Measurements from ENCODE around the gene C9. TPM values are rescaled to one million over a fixed set of nuclear protein-coding genes. Genes with fewer than 3 reads are reported as not detected.

Gene C9
- total RNA-seq, 4 donors from 2014 or later: not detected

DNA sequence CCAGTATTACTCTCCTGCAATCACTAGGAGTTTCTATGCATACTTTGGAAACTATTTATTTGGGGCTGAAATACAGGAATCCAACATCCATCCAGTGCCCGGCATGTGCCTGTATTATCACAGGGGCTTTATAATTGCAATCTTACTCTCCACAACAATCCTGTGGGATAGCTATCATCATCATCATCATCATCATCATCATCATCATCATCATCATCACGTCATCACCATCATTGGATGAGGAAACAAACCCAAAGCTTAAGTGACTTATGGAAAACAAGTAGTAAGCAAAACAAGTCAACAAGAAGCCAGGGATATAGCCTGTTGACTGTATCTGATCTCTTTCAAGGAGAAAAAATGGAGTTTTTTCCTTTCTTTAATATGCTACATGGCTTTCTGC is 97.1 kb downstream of the C9 start:
- Histone ChIP-seq H3K27me3 (no peaks in the 10 kb centered on the region), H3K27ac (no peak overlapping the region), H3K4me3 (no peak overlapping the region), H3K36me3 (no peaks in the 10 kb centered on the region), H3K4me1 (no peaks in the 10 kb centered on the region), H3K9me3 (no peaks in the 10 kb centered on the region)
- no peak for TF ChIP-seq POLR2A (IDR thresholded peaks at IDR 0.05)
- TF ChIP-seq, protein P1, sequence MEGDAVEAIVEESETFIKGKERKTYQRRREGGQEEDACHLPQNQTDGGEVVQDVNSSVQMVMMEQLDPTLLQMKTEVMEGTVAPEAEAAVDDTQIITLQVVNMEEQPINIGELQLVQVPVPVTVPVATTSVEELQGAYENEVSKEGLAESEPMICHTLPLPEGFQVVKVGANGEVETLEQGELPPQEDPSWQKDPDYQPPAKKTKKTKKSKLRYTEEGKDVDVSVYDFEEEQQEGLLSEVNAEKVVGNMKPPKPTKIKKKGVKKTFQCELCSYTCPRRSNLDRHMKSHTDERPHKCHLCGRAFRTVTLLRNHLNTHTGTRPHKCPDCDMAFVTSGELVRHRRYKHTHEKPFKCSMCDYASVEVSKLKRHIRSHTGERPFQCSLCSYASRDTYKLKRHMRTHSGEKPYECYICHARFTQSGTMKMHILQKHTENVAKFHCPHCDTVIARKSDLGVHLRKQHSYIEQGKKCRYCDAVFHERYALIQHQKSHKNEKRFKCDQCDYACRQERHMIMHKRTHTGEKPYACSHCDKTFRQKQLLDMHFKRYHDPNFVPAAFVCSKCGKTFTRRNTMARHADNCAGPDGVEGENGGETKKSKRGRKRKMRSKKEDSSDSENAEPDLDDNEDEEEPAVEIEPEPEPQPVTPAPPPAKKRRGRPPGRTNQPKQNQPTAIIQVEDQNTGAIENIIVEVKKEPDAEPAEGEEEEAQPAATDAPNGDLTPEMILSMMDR (IDR thresholded peaks at IDR 0.05): no peak
- intact Hi-C loops (cut with DNase I; ENCODE audit: low total_unique reads): no loop called here
- DNase-seq: no peak

DNA sequence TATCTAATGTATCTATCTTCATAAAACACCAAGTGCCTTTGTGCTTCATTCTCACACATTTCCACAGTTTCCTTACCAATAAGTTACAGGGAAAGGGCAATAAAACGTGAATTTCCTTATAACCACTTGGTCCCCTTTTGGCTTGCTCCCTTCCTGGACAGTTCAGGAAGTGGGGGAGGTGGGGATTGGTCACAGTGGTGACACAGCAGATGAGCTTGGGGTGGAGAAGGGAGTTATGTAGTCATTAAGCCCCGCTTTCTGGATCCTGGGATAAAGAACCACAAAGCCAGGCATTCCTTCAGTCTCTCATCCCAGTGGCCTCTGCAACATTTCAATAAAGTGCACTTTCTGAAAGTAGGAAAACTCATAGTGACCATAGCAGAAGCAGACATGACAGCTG is 97.9 kb downstream of the C9 start:
- Histone ChIP-seq H3K4me3 (no peak overlapping the region), H3K36me3 (no peaks in the 10 kb centered on the region), H3K9me3 (no peaks in the 10 kb centered on the region), H3K27me3 (no peaks in the 10 kb centered on the region), H3K27ac (no peak overlapping the region), H3K4me1 (no peaks in the 10 kb centered on the region)
- no peak for DNase-seq
- TF ChIP-seq, protein P1 (IDR thresholded peaks at IDR 0.05): no peak
- TF ChIP-seq POLR2A (IDR thresholded peaks at IDR 0.05): no peak
- intact Hi-C loops (cut with DNase I; ENCODE audit: low total_unique reads): no loop called here

DNA sequence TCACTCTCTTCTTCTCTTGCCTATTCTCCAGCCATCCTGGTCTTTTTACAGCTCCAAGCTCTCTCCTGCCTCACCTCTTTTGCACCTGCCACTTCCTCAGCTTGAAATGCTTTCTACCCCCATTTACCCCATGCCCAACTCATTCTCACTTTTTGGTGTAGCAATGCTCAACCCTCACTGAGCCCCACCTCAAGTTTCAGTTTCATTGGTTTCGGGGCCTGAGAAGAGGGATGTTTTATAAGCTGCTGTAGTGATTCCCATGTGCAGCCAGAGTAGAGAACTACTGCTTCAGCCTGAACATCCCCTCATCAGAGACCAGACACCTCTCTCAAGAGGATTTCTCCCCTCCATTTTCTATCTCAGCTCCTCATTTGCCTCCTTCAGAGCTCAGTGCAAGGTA is 99.8 kb downstream of the C9 start:
- H3K36me3 ChIP-seq: no peaks in the 10 kb centered on the region
- no peak for DNase-seq
- no peak for TF ChIP-seq POLR2A (IDR thresholded peaks at IDR 0.05)
- TF ChIP-seq, protein P1 (IDR thresholded peaks at IDR 0.05): no peak
- H3K9me3 ChIP-seq: no peaks in the 10 kb centered on the region
- H3K4me3 ChIP-seq: no peak overlapping the region
- H3K27me3 ChIP-seq: no peaks in the 10 kb centered on the region
- no peak overlapping the region for H3K27ac ChIP-seq
- intact Hi-C loops (cut with DNase I; ENCODE audit: low total_unique reads): no loop called here
- no peaks in the 10 kb centered on the region for H3K4me1 ChIP-seq

DNA sequence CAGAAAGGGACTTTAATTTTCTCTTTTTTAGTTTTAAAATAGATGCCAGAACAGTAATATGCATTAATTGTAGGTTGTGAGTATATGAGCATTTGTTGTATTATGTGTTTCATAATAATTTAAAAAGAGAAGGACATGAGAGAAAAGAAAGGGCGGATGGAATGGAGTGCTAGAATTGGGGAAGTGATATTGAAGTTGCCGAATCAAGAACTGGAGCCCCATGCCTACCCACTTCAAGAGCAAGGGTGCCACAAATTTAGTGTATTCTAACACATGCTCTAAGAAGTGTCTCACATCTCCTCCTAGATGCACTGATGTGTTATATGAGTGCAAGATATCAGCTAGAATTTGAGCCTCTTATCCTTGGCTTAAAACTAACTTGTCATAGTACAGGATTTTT is 101.3 kb downstream of the C9 start:
- no peaks in the 10 kb centered on the region for H3K4me1 ChIP-seq
- H3K27ac ChIP-seq: no peak overlapping the region
- H3K9me3 ChIP-seq: no peaks in the 10 kb centered on the region
- no peak for DNase-seq
- no peak overlapping the region for H3K4me3 ChIP-seq
- TF ChIP-seq POLR2A (IDR thresholded peaks at IDR 0.05): no peak
- TF ChIP-seq, protein P1 (IDR thresholded peaks at IDR 0.05): no peak
- intact Hi-C loops (cut with DNase I; ENCODE audit: low total_unique reads): no loop called here
- H3K27me3 ChIP-seq: no peaks in the 10 kb centered on the region
- no peaks in the 10 kb centered on the region for H3K36me3 ChIP-seq

- no peak for TF ChIP-seq POLR2A (IDR thresholded peaks at IDR 0.05)
- TF ChIP-seq, protein P1 (IDR thresholded peaks at IDR 0.05): no peak
- Histone ChIP-seq H3K36me3 (no peaks in the 10 kb centered on the region), H3K4me3 (no peak overlapping the region), H3K27me3 (no peaks in the 10 kb centered on the region), H3K9me3 (no peaks in the 10 kb centered on the region), H3K4me1 (no peaks in the 10 kb centered on the region), H3K27ac (no peak overlapping the region)
- intact Hi-C loops (cut with DNase I; ENCODE audit: low total_unique reads): no loop called here
- DNase-seq: no peak
Observed at GRCh38 chr5:39260095-39260494, 104.2 kb downstream of the C9 start.
